GM12878 (cell line): ENCODE results near the gene SCT.
A peak's percentile ranks its signal among the peaks of the same experiment; 100 is the strongest.

Experiments used
- CTCF ChIP-seq, 3 experiments: IDR thresholded peaks in 2 of 3; conservative IDR thresholded peaks in 1 of 3; 2 replicates each; pipeline ENCODE4 v1.5.1; 2011; ENCODE audit warnings: low read depth in 3 of 3, low read length in 3 of 3, mild to moderate bottlenecking in 3 of 3, control low read depth in 2 of 3, moderate library complexity in 2 of 3, inconsistent platforms in 1 of 3, mixed read lengths in 1 of 3; ENCODE audit not compliant: control insufficient read depth in 2 of 3, insufficient read depth in 1 of 3; ENCODE audit errors: extremely low read depth in 1 of 3
- IKZF1 ChIP-seq: fragments of 450-650 bp; conservative IDR thresholded peaks from 2 replicates; pipeline ENCODE4 v1.6.1; 2017; ENCODE audit warnings: antibody characterized with exemption, mild to moderate bottlenecking
- JUNB ChIP-seq: IDR thresholded peaks from 2 replicates; pipeline ENCODE4 v1.6.1; 2016; ENCODE audit warnings: antibody characterized with exemption, mild to moderate bottlenecking
- KDM1A ChIP-seq: fragments of 200-600 bp; sonication (generic); IDR thresholded peaks from 2 replicates; pipeline ENCODE4 v1.6.1; 2016; ENCODE audit warnings: borderline replicate concordance
- PBX3 ChIP-seq: IDR thresholded peaks from 2 replicates; pipeline ENCODE4 v1.6.1; 2011; ENCODE audit warnings: mild to moderate bottlenecking, low read depth, low read length, moderate library complexity; ENCODE audit not compliant: insufficient replicate concordance
- POLR2A ChIP-seq: IDR thresholded peaks from 2 replicates; pipeline ENCODE4 v1.6.1; 2011; ENCODE audit warnings: low read depth, mild to moderate bottlenecking, low read length
- SMAD5 ChIP-seq: IDR thresholded peaks from 2 replicates; pipeline ENCODE4 v1.6.1; 2016; ENCODE audit warnings: antibody characterized with exemption, low read depth
- TBL1XR1 ChIP-seq: IDR thresholded peaks from 2 replicates; pipeline ENCODE4 v1.6.1; 2012; ENCODE audit warnings: low read depth, low read length, improper control_type of control experiment
- ZNF274 ChIP-seq: IDR thresholded peaks from one replicate; pipeline ENCODE4 v1.8.0; 2011; ENCODE audit not compliant: insufficient read length, insufficient read depth
- ZZZ3 ChIP-seq: IDR thresholded peaks from 2 replicates; pipeline ENCODE4 v1.6.1; 2011; ENCODE audit warnings: low read depth; ENCODE audit not compliant: control insufficient read depth, insufficient read length

GRCh38 chr11:615504-616319 is 11.3 kb downstream of the SCT start, which contains the start of gene IRF7:
- TF ChIP-seq JUNB = no peak
- no peak for TF ChIP-seq CTCF (IDR thresholded peaks at IDR 0.05 in 2 of 3, conservative IDR thresholded peaks at IDR 0.05 in 1 of 3; ENCODE audit: control insufficient read depth in 2 of 3, extremely low read depth in 1 of 3, insufficient read depth in 1 of 3, low read depth in 3 of 3, low read length in 3 of 3)
- TF ChIP-seq IKZF1 = peak; percentile 75
- TF ChIP-seq ZNF274 = no peak
- TF ChIP-seq PBX3 = peak; percentile 4
- peak; percentile 93 for TF ChIP-seq POLR2A
- TF ChIP-seq KDM1A = no peak
- no peak for TF ChIP-seq TBL1XR1
- TF ChIP-seq ZZZ3 = no peak
- TF ChIP-seq SMAD5 = peak; percentile 92
